Measurements from ENCODE around the gene STN1.

Gene STN1

GRCh38 chr10:103892181-103892580 is 25.8 kb downstream of the STN1 start:
- no peak for DNase-seq

GRCh38 chr10:103890688-103891087 is 27.3 kb downstream of the STN1 start:
- no peak for DNase-seq

GRCh38 chr10:103890194-103890658 is 27.8 kb downstream of the STN1 start:
- no peak for DNase-seq

- no peak for DNase-seq
These were observed 28.8 kb downstream of the STN1 start for GRCh38 chr10:103889121-103889720.

GRCh38 chr10:103888113-103888841 is 29.7 kb downstream of the STN1 start:
- DNase-seq: peak; percentile 60

- DNase-seq: no peak
These were observed 32.4 kb downstream of the STN1 start for GRCh38 chr10:103885617-103886016.

- DNase-seq: peak; percentile 74
These were observed 33.3 kb downstream of the STN1 start for GRCh38 chr10:103884681-103885139.

GRCh38 chr10:103882285-103883007 is 35.5 kb downstream of the STN1 start:
- no peak for DNase-seq

GRCh38 chr10:103881416-103882284 is 36.3 kb downstream of the STN1 start:
- DNase-seq: no peak

- no peak for DNase-seq
These were observed 38.2 kb downstream of the STN1 start for GRCh38 chr10:103879831-103880230.

- DNase-seq: no peak
These were observed 38.6 kb downstream of the STN1 start for GRCh38 chr10:103879409-103879808.

- no peak for DNase-seq
These were observed 40.1 kb downstream of the STN1 start for GRCh38 chr10:103877861-103878260.

GRCh38 chr10:103876155-103876554 is 41.8 kb downstream of the STN1 start:
- DNase-seq: no peak

- no peak for DNase-seq
These were observed 43.3 kb downstream of the STN1 start for GRCh38 chr10:103874730-103875129.

- no peak for DNase-seq
These were observed 45.6 kb downstream of the STN1 start for GRCh38 chr10:103872137-103872931.

GRCh38 chr10:103871006-103871405 is 47.0 kb downstream of the STN1 start:
- DNase-seq: no peak

- no peak for DNase-seq
These were observed 47.5 kb downstream of the STN1 start for GRCh38 chr10:103870516-103870915.

GRCh38 chr10:103869336-103869735 is 48.6 kb downstream of the STN1 start:
- DNase-seq: no peak

- no peak for DNase-seq
These were observed 49.8 kb downstream of the STN1 start for GRCh38 chr10:103868200-103868599.

GRCh38 chr10:103861505-103861904 is 56.5 kb downstream of the STN1 start:
- no peak for DNase-seq

- DNase-seq: peak; percentile 81
These were observed 58.6 kb downstream of the STN1 start for GRCh38 chr10:103859161-103860086.
